ENCODE measurements around the gene XRCC3.

DNA sequence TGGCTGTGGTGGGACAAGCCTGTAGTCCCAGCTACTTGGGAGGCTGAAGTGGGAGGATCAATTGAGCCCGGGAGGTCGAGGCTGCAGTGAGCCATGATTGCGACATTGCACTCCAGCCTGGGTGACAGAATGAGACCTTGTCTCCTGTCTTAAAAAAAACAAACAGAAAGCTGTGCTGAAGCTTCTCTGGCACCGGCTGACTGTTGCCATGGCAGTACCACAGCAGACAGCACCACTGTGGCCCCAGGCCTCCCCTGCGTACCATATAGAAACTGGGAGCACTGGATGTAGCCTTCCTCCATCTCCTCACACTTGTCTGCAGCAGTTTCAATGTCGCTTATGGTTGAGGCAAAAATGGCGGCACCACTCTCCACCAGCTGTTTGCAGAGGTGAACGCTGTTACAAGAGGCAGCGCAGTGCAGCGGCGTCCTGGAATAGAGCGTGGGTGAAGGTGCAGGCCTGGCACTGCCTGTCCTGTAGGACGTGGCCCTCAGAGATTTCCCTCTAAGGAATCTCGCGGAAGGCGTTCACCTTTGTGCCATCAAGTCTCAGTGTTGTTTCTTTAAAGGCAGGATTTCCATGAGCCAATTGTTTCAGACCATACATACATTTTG, 22.3 kb upstream of the XRCC3 start:
- TF ChIP-seq EP300 (IDR thresholded peaks at IDR 0.05; ENCODE audit: low read depth) (no peak), CTCF (IDR thresholded peaks at IDR 0.05) (no peak), POLR2AphosphoS5 (IDR thresholded peaks at IDR 0.05) (no peak)

All from transverse colon (tissue), 4 donors.